NOMO-1 treated with dmso at 0.1 percent for 144 hours (cell line): ENCODE results near the gene SPIB.
"Not testable (repeated sequence)": the region's sequence is repeated elsewhere in the genome, so short reads cannot be mapped to it uniquely, and the experiment has no call there.

Experiments
- DNase-seq: peaks from one replicate; lab custom pipeline; 2025; ENCODE audit not compliant: unreplicated experiment; lab: John Stamatoyannopoulos, UW

Gene SPIB

GRCh38 chr19:50435221-50435620, 16.5 kb downstream of the SPIB start:
- no peak for DNase-seq

DNA sequence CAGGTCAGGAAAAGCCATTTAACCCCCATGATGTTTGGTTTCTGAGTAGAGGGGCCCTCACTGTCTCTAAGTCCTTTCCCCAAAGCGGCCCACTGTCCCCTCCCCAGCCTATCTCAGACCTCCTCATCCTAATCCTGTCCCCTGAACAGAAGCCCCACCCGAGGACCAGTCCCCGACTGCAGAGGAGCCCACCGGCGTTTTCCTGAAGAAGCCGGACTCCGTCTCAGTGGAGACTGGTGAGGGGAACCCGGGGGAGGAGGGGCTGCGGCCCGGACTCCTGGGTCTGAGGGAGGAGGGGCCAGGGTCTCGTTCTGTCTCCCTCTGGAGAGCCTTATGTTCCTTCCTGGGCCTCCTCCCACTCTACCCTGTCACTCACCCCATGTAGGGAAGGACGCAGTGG, 16.9 kb downstream of the SPIB start:
- no peak for DNase-seq

DNA sequence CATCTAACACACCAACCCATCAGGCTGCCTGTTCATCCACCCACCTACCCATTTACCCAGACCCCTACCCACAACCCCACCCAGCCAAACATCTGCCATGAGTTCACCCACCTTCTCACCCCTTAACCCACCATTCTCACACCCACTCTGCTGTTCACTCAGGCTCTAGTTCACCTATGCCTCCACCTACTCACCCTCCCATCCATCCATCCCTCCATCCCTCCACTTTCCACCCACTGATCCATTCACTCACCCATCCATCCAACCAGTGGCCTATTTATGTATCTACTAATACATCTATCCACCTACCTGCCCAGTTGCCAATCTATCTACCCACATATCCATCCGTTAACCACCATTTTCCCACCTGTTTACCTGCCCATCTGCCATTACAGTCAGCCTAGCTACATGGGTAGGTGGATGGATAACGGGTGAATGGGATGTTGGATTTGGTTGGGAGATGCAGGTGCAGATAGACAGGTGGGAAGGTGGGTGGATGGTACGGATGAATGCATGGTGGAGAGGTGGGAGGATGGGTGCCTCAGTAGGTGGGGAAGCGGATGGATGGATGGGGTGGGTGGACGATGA, 19.2 kb downstream of the SPIB start:
- DNase-seq = no peak

GRCh38 chr19:50439130-50439529, 20.4 kb downstream of the SPIB start:
- DNase-seq = not testable (repeated sequence)

DNA sequence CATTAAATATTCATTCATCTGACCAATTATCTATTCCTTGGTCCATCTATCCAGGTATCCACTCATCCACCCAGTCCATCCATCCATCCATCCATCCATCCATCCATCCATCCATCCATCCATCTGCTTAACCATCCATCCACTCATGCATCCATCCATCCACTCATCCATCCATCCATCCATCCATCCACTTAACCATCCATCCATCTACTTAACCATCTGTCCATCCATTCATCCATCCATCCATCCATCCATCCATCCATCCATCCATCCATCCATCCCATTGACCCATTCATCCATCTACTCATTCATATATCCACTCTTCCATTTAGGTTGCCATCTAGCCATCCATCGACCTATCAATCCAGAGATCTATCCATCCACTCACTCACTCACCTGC, 25.3 kb downstream of the SPIB start:
- no peak for DNase-seq

DNA sequence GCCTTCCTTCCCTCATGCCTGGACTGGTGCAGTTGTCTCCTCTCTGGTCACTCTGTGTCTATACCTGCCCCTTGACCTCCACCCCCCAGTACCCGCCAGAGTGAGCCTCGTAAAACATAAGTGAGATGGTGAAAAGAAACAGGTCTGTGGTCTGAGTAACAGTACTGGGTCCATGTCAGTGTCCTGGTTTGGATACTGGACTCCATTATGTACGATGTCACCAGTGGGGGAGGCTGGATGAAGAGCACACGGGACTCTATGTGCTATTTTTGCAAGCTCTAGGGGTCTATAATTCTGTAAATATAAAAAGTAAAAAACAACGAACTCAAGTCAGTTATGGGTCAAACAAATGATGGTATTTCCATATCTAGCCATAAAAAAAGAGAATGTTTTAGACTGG, 28.3 kb downstream of the SPIB start:
- no peak for DNase-seq

DNA sequence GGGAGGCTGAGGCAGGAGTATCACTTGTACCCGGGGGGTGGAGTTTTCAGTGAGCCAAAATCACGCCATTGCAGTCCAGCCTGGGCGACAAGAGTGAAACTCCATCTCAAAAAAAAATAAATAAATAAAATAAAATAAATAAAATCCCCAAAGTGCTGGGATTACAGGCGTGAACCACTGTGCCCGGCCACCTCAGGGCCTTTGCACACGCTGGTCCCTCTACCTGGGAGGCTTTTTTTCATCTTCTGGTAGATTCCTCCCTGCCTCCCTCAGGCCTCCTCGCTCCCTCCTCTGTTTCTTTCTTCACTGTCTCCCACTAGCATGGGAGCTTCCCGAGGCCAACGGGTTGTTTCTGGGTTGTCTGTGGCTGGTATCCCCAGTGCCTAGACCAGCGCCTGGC, 29.0 kb downstream of the SPIB start:
- no peak for DNase-seq

DNA sequence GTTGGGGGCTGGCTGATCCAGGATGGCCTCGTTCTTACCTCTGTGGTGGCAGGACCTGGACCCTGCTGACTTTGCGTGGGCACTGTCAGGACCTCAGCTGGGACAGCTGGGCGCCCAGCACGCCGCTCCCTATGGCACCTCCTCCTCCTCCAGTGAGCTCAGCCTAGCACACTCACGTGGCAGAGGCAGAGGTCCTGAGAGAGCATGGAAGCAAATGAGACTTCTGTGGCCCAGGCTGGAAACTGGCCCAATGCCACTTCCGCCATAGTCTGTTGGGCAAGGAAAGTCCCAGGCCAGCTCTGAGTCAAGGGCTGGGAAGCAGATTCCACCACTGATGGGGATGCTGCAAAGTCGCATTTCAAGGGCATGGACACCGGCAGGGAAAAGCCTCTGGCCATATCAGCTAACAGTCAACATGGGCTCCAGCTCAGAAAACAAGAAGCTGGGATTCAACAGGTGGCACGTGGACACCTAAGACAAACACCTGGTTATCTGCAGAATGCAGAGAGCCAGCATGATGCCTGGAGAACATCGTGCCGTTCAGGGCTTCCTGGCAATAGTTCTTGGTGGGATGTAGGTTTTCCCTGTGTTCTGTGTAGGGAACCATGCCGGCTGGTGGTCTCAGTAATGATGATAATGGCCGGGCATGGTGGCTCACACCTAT, 30.6 kb downstream of the SPIB start:
- no peak for DNase-seq

GRCh38 chr19:50450369-50451222, 31.9 kb downstream of the SPIB start:
- DNase-seq = no peak

- no peak for DNase-seq
Measured at GRCh38 chr19:50451223-50451534, 32.4 kb downstream of the SPIB start.

DNA sequence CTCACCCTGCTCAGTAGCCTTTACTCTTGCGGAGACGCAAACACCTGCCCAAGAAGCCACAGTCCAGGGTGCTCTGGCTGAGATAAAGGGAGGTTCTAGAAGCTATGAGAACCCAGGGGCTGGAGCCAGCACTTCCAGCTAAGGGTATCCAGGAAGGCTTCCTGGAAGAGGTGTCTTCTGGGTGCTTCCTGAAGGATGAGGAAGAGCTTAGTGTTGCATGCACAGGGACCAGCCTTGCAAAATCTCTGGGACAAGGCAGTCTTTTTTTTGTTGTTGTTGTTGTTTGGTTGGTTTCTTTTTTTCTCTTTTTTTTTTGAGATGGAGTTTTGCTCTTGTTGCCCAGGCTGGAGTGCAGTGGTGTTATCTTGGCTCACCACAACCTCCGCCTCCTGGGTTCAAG, 34.5 kb downstream of the SPIB start:
- DNase-seq = no peak

DNA sequence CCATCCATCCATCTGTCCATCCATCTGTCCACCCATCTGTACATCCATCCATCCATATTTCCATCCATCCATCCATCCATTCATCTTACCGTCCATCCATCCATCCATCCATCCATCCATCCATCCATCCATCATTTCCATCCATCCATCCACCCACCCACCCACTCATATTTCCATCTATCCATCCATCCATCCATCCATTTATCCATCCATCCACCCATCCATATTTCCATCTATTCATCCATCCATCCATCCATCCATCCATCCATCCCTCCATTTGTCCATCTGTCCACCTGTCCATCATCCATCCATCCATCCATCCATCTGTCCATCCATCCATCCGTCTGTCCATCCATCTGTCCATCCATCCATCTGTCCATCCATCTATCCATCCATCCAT, 37.3 kb downstream of the SPIB start:
- no peak for DNase-seq

DNA sequence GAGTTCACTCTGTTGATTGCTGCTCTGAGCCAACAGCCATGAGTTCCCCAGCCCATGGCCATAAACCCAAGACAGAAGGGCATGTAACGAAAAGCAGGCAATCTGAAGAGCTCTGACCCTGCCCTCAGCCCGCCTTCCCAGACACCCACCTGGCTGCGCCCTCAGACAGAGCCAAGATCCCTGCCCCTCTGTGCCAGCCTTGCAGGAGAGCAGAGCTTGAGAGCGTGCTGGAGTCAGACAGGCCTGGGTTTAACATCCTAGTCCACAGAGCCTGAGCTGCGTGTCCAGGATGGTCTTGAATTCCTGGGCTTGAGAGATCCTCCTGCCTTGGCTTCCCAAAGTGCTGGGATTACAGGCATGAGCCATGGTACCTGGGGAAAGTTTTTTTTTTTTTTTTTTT, 38.6 kb downstream of the SPIB start:
- DNase-seq = no peak

DNA sequence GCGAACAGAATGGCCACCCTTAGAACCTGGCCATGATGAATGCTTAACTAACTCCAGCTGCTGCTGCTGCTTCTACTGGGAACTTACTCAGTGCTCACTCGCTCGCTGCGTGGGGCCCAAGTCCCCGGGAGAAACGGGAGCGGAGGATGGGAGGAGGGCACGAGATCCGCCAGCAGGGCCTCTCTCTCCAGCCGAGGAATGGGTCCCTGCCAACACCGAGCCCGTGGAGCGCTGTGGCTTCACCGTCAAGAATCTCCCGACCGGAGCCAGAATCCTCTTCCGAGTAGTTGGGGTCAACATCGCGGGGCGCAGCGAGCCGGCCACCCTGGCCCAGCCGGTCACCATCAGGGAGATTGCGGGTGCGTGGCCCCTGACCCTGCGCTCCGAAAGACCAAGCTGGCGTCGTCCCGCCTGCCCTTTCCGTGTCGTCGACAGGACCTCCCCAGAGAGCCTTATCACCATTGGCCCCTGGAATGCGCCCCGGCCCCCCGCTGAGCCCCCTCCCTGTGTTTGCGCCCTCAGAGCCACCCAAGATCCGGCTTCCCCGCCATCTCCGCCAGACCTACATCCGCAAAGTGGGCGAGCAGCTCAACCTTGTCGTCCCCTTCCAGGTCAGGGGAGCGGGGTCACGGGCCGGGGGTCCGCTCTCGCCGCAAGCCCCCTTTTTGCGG, 39.8 kb downstream of the SPIB start:
- no peak for DNase-seq

DNA sequence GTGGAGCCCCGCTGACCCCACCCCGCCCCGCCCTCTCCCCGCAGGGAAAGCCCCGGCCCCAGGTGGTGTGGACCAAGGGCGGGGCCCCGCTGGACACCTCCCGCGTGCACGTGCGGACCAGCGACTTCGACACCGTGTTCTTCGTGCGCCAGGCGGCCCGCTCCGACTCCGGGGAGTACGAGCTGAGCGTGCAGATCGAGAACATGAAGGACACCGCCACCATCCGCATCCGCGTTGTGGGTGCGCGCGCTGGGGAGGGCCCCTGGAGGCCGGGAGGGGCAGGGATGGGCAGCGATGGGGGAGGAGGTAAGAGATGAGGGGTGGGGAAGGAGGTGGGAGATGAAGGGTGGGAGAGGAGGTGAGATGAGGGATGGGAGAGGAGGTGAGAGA, 40.3 kb downstream of the SPIB start:
- no peak for DNase-seq

GRCh38 chr19:50459638-50460037, 40.9 kb downstream of the SPIB start:
- no peak for DNase-seq

DNA sequence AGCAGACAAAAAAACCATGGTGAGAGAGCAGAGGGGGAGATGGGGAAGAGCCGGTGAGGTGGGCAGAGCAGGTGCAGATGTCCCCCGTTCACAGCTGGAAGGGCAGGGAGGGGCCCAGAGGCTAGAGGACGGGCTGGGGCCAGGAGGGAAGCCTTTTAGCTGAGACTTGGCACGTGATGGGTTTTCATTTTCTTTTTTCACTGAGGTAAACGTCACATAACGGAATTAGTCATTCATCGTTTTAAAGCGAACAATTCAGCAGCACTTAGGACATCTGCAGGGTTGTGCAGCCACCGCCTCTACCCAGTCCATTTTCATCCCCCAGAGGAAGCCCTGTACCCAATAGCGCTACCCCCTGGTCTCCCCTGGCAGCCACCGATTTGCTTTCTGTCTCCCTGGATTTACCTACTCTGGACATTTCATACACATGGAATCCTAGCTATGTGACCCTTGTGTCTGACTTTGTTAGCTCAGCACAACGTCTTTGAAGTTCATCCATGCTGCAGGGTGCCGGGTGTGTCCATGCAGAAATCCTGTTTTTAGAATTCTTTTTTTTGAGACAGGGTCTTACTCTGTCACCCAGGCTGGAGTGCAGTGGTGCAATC, 41.5 kb downstream of the SPIB start:
- no peak for DNase-seq

DNA sequence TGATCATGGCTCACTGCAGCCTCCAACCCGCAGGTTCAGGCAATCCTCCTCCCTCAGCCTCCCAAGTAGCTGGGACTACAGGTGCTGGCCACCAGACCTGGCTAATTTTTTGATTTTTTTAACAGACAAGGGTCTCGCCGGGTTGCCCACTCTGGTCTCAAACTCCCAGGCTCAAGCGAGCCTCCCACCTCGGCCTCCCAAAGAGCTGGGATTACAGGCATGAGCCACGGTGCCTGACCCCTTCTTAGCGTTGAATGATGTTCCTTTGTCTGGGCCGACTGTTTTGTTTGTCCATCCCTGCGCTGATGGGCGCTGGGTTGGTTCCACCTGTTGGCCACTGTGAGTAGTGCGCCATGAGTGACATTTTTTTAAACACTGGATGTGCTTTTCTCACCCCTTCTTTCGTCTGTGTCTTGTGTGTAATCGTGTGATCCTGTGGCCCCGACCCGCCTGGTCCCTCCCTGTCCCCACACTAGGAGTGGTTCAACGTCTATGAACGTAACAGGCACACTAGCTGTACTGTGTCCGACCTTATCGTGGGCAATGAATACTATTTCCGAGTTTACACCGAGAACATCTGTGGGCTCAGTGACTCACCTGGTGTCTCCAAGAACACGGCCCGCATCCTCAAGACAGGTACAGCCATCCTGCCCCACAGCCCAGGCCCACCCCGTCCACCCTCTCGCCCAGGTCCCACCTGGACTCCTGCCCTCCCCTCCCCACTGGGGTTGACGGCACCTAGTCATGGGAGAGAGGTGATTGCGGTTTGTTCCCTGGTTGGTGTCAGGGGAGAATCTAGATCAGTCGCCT, 42.5 kb downstream of the SPIB start:
- peak; percentile 49 for DNase-seq

DNA sequence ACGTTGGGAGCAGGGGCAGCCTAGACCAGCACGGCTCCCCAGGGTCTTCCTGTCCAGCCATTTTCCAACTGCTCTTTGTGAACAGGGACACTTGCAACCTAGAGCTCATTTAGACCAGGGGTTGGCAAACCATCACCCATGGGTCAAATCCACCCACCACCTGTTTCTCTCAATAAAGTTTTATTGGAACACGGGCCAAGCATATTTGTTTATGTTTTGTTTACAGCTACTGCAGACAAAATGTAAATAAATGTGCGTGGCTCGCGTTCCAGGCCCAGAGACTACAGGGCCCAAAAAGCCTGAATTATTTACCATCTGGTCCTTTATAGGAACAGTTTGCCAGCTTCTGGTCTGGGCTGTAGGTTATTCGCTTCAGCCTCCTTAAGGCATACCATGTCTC, 44.2 kb downstream of the SPIB start:
- no peak for DNase-seq

- DNase-seq = no peak
Measured at GRCh38 chr19:50464348-50464747, 45.6 kb downstream of the SPIB start.

- DNase-seq = no peak
Measured at GRCh38 chr19:50465000-50465399, 46.3 kb downstream of the SPIB start.
